ENCODE results near the gene WAC.

GRCh38 chr10:28600056-28600455 is 67.1 kb downstream of the WAC start:
- TF ChIP-seq, protein P1, sequence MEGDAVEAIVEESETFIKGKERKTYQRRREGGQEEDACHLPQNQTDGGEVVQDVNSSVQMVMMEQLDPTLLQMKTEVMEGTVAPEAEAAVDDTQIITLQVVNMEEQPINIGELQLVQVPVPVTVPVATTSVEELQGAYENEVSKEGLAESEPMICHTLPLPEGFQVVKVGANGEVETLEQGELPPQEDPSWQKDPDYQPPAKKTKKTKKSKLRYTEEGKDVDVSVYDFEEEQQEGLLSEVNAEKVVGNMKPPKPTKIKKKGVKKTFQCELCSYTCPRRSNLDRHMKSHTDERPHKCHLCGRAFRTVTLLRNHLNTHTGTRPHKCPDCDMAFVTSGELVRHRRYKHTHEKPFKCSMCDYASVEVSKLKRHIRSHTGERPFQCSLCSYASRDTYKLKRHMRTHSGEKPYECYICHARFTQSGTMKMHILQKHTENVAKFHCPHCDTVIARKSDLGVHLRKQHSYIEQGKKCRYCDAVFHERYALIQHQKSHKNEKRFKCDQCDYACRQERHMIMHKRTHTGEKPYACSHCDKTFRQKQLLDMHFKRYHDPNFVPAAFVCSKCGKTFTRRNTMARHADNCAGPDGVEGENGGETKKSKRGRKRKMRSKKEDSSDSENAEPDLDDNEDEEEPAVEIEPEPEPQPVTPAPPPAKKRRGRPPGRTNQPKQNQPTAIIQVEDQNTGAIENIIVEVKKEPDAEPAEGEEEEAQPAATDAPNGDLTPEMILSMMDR (IDR thresholded peaks at IDR 0.05; ENCODE audit: poor library complexity, severe bottlenecking), result no peak
- TF ChIP-seq EP300 (conservative IDR thresholded peaks at IDR 0.05; ENCODE audit: poor library complexity, severe bottlenecking) (no peak), POLR2AphosphoS5 (IDR thresholded peaks at IDR 0.05) (no peak), RAD21 (conservative IDR thresholded peaks at IDR 0.05) (no peak), EZH2 (IDR thresholded peaks at IDR 0.05; ENCODE audit: borderline replicate concordance, insufficient read depth, low read length, poor library complexity, severe bottlenecking) (no peak), TAF1 (IDR thresholded peaks at IDR 0.05; ENCODE audit: low read depth) (no peak), MXI1 (conservative IDR thresholded peaks at IDR 0.05; ENCODE audit: poor library complexity, severe bottlenecking) (no peak)
- TF ChIP-seq, protein P2, sequence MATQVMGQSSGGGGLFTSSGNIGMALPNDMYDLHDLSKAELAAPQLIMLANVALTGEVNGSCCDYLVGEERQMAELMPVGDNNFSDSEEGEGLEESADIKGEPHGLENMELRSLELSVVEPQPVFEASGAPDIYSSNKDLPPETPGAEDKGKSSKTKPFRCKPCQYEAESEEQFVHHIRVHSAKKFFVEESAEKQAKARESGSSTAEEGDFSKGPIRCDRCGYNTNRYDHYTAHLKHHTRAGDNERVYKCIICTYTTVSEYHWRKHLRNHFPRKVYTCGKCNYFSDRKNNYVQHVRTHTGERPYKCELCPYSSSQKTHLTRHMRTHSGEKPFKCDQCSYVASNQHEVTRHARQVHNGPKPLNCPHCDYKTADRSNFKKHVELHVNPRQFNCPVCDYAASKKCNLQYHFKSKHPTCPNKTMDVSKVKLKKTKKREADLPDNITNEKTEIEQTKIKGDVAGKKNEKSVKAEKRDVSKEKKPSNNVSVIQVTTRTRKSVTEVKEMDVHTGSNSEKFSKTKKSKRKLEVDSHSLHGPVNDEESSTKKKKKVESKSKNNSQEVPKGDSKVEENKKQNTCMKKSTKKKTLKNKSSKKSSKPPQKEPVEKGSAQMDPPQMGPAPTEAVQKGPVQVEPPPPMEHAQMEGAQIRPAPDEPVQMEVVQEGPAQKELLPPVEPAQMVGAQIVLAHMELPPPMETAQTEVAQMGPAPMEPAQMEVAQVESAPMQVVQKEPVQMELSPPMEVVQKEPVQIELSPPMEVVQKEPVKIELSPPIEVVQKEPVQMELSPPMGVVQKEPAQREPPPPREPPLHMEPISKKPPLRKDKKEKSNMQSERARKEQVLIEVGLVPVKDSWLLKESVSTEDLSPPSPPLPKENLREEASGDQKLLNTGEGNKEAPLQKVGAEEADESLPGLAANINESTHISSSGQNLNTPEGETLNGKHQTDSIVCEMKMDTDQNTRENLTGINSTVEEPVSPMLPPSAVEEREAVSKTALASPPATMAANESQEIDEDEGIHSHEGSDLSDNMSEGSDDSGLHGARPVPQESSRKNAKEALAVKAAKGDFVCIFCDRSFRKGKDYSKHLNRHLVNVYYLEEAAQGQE (IDR thresholded peaks at IDR 0.05; ENCODE audit: borderline replicate concordance), result no peak
